DOHH2 (cell line): ENCODE data around the gene TAX1BP3.

Experiments used
- EZH2phosphoT487 ChIP-seq: fragments of 200-600 bp; sonication (generic); IDR thresholded peaks from 2 replicates; pipeline ENCODE4 v1.6.1; 2017; ENCODE audit warnings: borderline replicate concordance, mild to moderate bottlenecking, antibody characterized with exemption, low read length, moderate library complexity, mixed read lengths
- TF ChIP-seq, protein P1 (sequence below): fragments of 200-600 bp; sonication (generic); IDR thresholded peaks from one replicate; pipeline ENCODE4 v1.5.1; 2014; ENCODE audit warnings: antibody characterized with exemption, mild to moderate bottlenecking, low read depth, low read length; ENCODE audit not compliant: poor library complexity, severe bottlenecking

- TF ChIP-seq, protein P1, sequence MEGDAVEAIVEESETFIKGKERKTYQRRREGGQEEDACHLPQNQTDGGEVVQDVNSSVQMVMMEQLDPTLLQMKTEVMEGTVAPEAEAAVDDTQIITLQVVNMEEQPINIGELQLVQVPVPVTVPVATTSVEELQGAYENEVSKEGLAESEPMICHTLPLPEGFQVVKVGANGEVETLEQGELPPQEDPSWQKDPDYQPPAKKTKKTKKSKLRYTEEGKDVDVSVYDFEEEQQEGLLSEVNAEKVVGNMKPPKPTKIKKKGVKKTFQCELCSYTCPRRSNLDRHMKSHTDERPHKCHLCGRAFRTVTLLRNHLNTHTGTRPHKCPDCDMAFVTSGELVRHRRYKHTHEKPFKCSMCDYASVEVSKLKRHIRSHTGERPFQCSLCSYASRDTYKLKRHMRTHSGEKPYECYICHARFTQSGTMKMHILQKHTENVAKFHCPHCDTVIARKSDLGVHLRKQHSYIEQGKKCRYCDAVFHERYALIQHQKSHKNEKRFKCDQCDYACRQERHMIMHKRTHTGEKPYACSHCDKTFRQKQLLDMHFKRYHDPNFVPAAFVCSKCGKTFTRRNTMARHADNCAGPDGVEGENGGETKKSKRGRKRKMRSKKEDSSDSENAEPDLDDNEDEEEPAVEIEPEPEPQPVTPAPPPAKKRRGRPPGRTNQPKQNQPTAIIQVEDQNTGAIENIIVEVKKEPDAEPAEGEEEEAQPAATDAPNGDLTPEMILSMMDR = no peak
- TF ChIP-seq EZH2phosphoT487 = no peak
These were observed 28.3 kb downstream of the TAX1BP3 start for GRCh38 chr17:3639981-3640596.
